DLD1 (cell line): ENCODE results near the gene TMTC4.
"Not testable (repeated sequence)": the region's sequence is repeated elsewhere in the genome, so short reads cannot be mapped to it uniquely, and the experiment has no call there.

Experiments used
- in situ Hi-C: cut with HindIII; loops from 2 replicates; pipeline ENCODE4 v1.10.0; 2017; ENCODE audit warnings: low sequenced_read_pairs

The TMTC4 gene

GRCh38 chr13:100589178-100589725, 85.3 kb downstream of the TMTC4 start:
- in situ Hi-C loops, result no loop called here

GRCh38 chr13:100588331-100589177, 86.0 kb downstream of the TMTC4 start, which contains the start of gene GGACT:
Gene GGACT (minus strand): TSS chr13:100588789. CDS start chr13:100532591, 56,198 bp downstream.
- in situ Hi-C loops, result no loop called here

GRCh38 chr13:100584896-100585295, 89.7 kb downstream of the TMTC4 start:
- in situ Hi-C loops, result no loop called here

- in situ Hi-C loops, result no loop called here
Observed at GRCh38 chr13:100581504-100581903, 93.1 kb downstream of the TMTC4 start.

GRCh38 chr13:100581030-100581429, 93.6 kb downstream of the TMTC4 start:
- in situ Hi-C loops, result no loop called here

GRCh38 chr13:100580045-100580444, 94.5 kb downstream of the TMTC4 start:
- in situ Hi-C loops, result no loop called here

- in situ Hi-C loops, result not testable (repeated sequence)
Observed at GRCh38 chr13:100577239-100577638, 97.4 kb downstream of the TMTC4 start.

- in situ Hi-C loops, result no loop called here
Observed at GRCh38 chr13:100573121-100573520, 101.5 kb downstream of the TMTC4 start.

GRCh38 chr13:100566543-100566942, 108.1 kb downstream of the TMTC4 start:
- in situ Hi-C loops, result no loop called here

GRCh38 chr13:100565286-100565685, 109.3 kb downstream of the TMTC4 start:
- in situ Hi-C loops, result no loop called here

- in situ Hi-C loops, result no loop called here
Observed at GRCh38 chr13:100564444-100565223, 110.0 kb downstream of the TMTC4 start.

GRCh38 chr13:100563779-100564178, 110.8 kb downstream of the TMTC4 start:
- in situ Hi-C loops, result no loop called here

GRCh38 chr13:100561599-100562204, 112.9 kb downstream of the TMTC4 start:
- in situ Hi-C loops, result no loop called here

GRCh38 chr13:100561158-100561499, 113.5 kb downstream of the TMTC4 start:
- in situ Hi-C loops, result no loop called here

- in situ Hi-C loops, result no loop called here
Observed at GRCh38 chr13:100560498-100561157, 114.0 kb downstream of the TMTC4 start.

GRCh38 chr13:100559886-100560285, 114.7 kb downstream of the TMTC4 start:
- in situ Hi-C loops, result no loop called here
